ENCODE data around the gene MUS81. TPM values are rescaled to one million over a fixed set of nuclear protein-coding genes. Genes with fewer than 3 reads are reported as not detected.

Gene MUS81
- total and polyA plus RNA-seq, 11 donors = 24.6 to 56.1 (median 35.9) TPM

DNA sequence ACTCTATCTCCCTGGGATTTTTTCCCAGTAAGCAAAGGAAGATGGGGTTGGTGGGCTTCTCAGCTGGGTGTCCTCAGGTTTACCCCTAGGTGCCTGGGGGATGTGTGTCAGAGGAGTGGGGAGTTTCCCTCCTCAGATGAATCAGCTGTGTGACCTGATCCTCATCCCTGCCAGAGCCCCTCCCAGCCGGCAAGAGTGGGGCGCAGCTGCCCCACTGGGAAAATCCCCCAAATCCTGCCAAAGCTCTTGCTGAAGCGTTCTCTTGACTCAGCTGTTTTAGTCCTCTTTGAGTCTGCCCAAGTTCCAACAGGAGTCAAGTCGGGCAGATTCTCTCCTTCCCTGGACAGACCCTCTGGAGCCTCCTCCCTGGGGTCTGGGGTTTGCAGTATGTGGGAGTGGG is 52.6 kb downstream of the MUS81 start:
- H3K4me3 ChIP-seq = no peak overlapping the region
- no peak overlapping the region for H3K27ac ChIP-seq
- 67 to 79% (median 70%) methylated on average over 4 of the region's 4 CpGs for WGBS, 4 donors
- peaks cover 10 to 49% (median 44%) of the 10 kb centered on the region in 12 donors for H3K4me1 ChIP-seq
- DNase-seq = no peak
- ATAC-seq = no peak
- intact Hi-C loops (cut with DNase I) = no loop called here
- H3K27me3 ChIP-seq = no peaks in the 10 kb centered on the region
- H3K36me3 ChIP-seq = peaks cover 0 to 9% (median 0%) of the 10 kb centered on the region in 9 donors
- no peak for TF ChIP-seq POLR2A (IDR thresholded peaks at IDR 0.05)
- TF ChIP-seq, protein P1, sequence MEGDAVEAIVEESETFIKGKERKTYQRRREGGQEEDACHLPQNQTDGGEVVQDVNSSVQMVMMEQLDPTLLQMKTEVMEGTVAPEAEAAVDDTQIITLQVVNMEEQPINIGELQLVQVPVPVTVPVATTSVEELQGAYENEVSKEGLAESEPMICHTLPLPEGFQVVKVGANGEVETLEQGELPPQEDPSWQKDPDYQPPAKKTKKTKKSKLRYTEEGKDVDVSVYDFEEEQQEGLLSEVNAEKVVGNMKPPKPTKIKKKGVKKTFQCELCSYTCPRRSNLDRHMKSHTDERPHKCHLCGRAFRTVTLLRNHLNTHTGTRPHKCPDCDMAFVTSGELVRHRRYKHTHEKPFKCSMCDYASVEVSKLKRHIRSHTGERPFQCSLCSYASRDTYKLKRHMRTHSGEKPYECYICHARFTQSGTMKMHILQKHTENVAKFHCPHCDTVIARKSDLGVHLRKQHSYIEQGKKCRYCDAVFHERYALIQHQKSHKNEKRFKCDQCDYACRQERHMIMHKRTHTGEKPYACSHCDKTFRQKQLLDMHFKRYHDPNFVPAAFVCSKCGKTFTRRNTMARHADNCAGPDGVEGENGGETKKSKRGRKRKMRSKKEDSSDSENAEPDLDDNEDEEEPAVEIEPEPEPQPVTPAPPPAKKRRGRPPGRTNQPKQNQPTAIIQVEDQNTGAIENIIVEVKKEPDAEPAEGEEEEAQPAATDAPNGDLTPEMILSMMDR (IDR thresholded peaks at IDR 0.05) = no peak
- H3K9me3 ChIP-seq = no peaks in the 10 kb centered on the region

DNA sequence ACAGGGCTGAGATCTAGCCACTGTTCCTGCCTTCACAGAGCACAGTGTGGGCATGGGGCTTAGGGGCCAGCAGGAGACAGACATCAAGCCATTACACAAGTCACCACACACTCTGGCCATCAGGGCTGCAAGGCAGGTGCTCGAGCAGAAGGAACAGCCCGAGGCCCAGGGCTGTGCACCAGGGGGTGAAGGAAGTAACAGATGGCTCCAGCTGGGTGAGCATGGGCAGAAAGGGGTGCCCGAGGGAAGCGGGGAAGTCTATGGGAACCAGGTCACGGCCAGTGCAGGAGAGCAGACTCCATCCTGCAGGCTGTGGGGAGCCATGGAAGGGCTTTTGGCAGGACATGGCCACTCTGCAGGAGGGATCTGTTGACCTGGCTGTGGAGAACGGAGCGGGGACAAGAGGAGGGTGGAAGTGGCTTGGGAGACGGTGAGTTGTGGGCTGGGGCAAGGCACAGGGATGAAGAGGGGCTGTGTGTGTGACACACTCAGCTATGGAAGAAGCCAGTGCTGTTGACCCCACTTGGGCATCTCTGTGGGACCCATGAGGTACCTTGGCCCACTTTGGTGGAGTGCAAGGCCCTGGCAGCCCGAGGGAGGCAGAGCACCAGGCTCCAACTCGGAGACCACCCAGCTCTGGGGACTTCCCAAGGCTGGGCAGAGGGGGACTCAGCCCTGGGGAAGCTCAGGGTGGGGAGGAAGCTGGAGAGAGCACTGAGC is 55.0 kb downstream of the MUS81 start:
- no peak for TF ChIP-seq POLR2A (IDR thresholded peaks at IDR 0.05)
- TF ChIP-seq, protein P1 (IDR thresholded peaks at IDR 0.05) = no peak
- peak overlapping the region in 6 of 12 donors; percentile 6 to 33 (median 13) for H3K4me3 ChIP-seq
- ATAC-seq (no peak), DNase-seq (no peak)
- H3K9me3 ChIP-seq = no peaks in the 10 kb centered on the region
- peaks cover 13 to 59% (median 52%) of the 10 kb centered on the region in 12 donors for H3K4me1 ChIP-seq
- no peaks in the 10 kb centered on the region for H3K27me3 ChIP-seq
- 63 to 70% (median 69%) methylated on average over 10 of the region's 10 CpGs for WGBS, 4 donors
- H3K27ac ChIP-seq = peak overlapping the region; percentile 34 to 98 (median 82)
- intact Hi-C loops (cut with DNase I) = loop anchor here in 1 of 10 donors (5.0 kb wide), 1 partner anchor 47 kb away; the partner anchor contains the start of gene SART1
- peaks cover 0 to 9% (median 0%) of the 10 kb centered on the region in 9 donors for H3K36me3 ChIP-seq

DNA sequence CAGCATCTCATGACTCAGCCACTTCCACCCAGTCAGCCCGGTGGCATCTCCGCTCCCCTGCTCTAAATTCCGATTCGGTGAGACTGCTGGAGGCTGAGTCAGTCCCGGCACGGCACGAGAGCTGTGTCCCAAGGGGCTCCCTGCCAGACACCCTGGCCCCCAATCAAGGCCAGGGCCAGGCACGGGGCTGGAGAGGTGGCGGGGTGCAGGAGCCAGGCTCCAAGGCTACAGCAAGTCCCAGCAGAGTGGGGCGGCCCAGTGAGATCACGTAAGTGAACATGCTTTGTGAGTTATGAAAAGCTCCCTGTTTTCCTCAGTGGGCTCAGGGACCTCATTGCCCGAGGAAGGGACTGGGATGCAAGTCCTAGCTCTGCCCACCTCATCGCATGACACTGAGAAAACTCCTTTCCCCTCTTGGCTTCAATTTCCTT is 55.6 kb downstream of the MUS81 start:
- DNase-seq = peak; percentile 72 to 93 (median 83)
- 15 to 30% (median 20%) methylated on average over 6 to 13 of the region's 13 CpGs for WGBS, 4 donors
- H3K9me3 ChIP-seq = no peaks in the 10 kb centered on the region
- intact Hi-C loops (cut with DNase I) = loop anchor here in 1 of 10 donors (5.0 kb wide), 1 partner anchor 46 kb away; the partner anchor contains the start of gene SART1
- peak overlapping the region in 6 of 12 donors; percentile 6 to 33 (median 13) for H3K4me3 ChIP-seq
- no peak for TF ChIP-seq POLR2A (IDR thresholded peaks at IDR 0.05)
- TF ChIP-seq, protein P1 (IDR thresholded peaks at IDR 0.05) = no peak
- H3K36me3 ChIP-seq = peaks cover 0 to 9% (median 0%) of the 10 kb centered on the region in 9 donors
- peak; percentile 29 to 64 (median 56) for ATAC-seq
- no peaks in the 10 kb centered on the region for H3K27me3 ChIP-seq
- H3K27ac ChIP-seq = peak overlapping the region; percentile 34 to 98 (median 82)
- peaks cover 16 to 65% (median 58%) of the 10 kb centered on the region in 12 donors for H3K4me1 ChIP-seq

Other genes starting within 250 kb of the MUS81 start
- 10 to 100 TPM; 26.2 to 68.6 (median 31.4) TPM for gene MAP3K11, start 246.2 kb upstream of the MUS81 start, total RNA-seq
- gene MAP3K11, start 246.2 kb upstream of the MUS81 start, polyA plus RNA-seq = 10 to 100 TPM; 29.4 to 39.3 TPM
- gene PCNX3, start 244.7 kb upstream of the MUS81 start, total RNA-seq = 10 to 100 TPM in 8 of 9 donors, 1 to 10 TPM in 1; 9.5 to 23.4 (median 15.4) TPM
- gene PCNX3, start 244.7 kb upstream of the MUS81 start, polyA plus RNA-seq = 10 to 100 TPM in 1 of 2 donors, 1 to 10 TPM in 1; 7.1 to 14.0 TPM
- gene SIPA1, start 222.3 kb upstream of the MUS81 start, total RNA-seq = 10 to 100 TPM; 17.0 to 63.3 (median 21.6) TPM
- 10 to 100 TPM; 26.5 to 35.5 TPM for gene SIPA1, start 222.3 kb upstream of the MUS81 start, polyA plus RNA-seq
- gene RELA, start 197.5 kb upstream of the MUS81 start, total RNA-seq = 10 to 100 TPM; 31.2 to 86.4 (median 42.3) TPM
- gene RELA, start 197.5 kb upstream of the MUS81 start, polyA plus RNA-seq = 10 to 100 TPM; 22.2 to 49.5 TPM
- gene KAT5, start 148.2 kb upstream of the MUS81 start, total RNA-seq = 10 to 100 TPM; 36.4 to 52.5 (median 40.1) TPM
- 10 to 100 TPM; 39.4 to 62.5 TPM for gene KAT5, start 148.2 kb upstream of the MUS81 start, polyA plus RNA-seq
- 100 to 1,000 TPM in 2 of 9 donors, 10 to 100 TPM in 7; 31.7 to 131 (median 44.6) TPM for gene RNASEH2C, start 139.6 kb upstream of the MUS81 start, total RNA-seq
- gene RNASEH2C, start 139.6 kb upstream of the MUS81 start, polyA plus RNA-seq = 100 to 1,000 TPM in 1 of 2 donors, 10 to 100 TPM in 1; 90.5 to 120 TPM
- gene AP5B1, start 79.5 kb upstream of the MUS81 start, total RNA-seq = 10 to 100 TPM in 2 of 9 donors, 1 to 10 TPM in 7; 5.4 to 17.7 (median 8.7) TPM
- 1 to 10 TPM; 4.4 to 9.5 TPM for gene AP5B1, start 79.5 kb upstream of the MUS81 start, polyA plus RNA-seq
- gene OVOL1, start 73.4 kb upstream of the MUS81 start, total RNA-seq = not detected
- gene OVOL1, start 73.4 kb upstream of the MUS81 start, polyA plus RNA-seq = not detected
- gene SNX32, start 26.5 kb upstream of the MUS81 start, total RNA-seq = under 1 TPM in 4 of 9 donors, not detected in 5; 0.13 to 0.52 (median 0.37) TPM
- gene SNX32, start 26.5 kb upstream of the MUS81 start, polyA plus RNA-seq = under 1 TPM; 0.11 to 0.54 TPM
- gene CFL1, start 2.3 kb upstream of the MUS81 start, total RNA-seq = 100 to 1,000 TPM; 289 to 839 (median 424) TPM
- gene CFL1, start 2.3 kb upstream of the MUS81 start, polyA plus RNA-seq = 100 to 1,000 TPM; 289 to 973 TPM
- 100 to 1,000 TPM in 3 of 9 donors, 10 to 100 TPM in 6; 67.7 to 123 (median 88.7) TPM for gene EFEMP2, start 12.4 kb downstream of the MUS81 start, total RNA-seq
- 10 to 100 TPM; 43.6 to 86.6 TPM for gene EFEMP2, start 12.4 kb downstream of the MUS81 start, polyA plus RNA-seq
- 1 to 10 TPM in 3 of 9 donors, under 1 TPM in 5, not detected in 1; 0.16 to 9.4 (median 0.90) TPM for gene CTSW, start 19.4 kb downstream of the MUS81 start, total RNA-seq
- under 1 TPM; 0.17 to 0.53 TPM for gene CTSW, start 19.4 kb downstream of the MUS81 start, polyA plus RNA-seq
- gene FIBP, start 28.0 kb downstream of the MUS81 start, total RNA-seq = 10 to 100 TPM; 48.2 to 93.9 (median 57.3) TPM
- gene FIBP, start 28.0 kb downstream of the MUS81 start, polyA plus RNA-seq = 10 to 100 TPM; 35.0 to 74.7 TPM
- gene CCDC85B, start 30.2 kb downstream of the MUS81 start, total RNA-seq = 10 to 100 TPM; 32.3 to 78.1 (median 36.9) TPM
- 10 to 100 TPM; 31.3 to 62.1 TPM for gene CCDC85B, start 30.2 kb downstream of the MUS81 start, polyA plus RNA-seq
- 10 to 100 TPM in 1 of 9 donors, 1 to 10 TPM in 6, under 1 TPM in 2; 0.22 to 13.7 (median 1.5) TPM for gene FOSL1, start 40.0 kb downstream of the MUS81 start, total RNA-seq
- 10 to 100 TPM in 1 of 2 donors, 1 to 10 TPM in 1; 1.2 to 48.1 TPM for gene FOSL1, start 40.0 kb downstream of the MUS81 start, polyA plus RNA-seq
- 10 to 100 TPM; 17.0 to 49.0 (median 39.5) TPM for gene C11orf68, start 58.6 kb downstream of the MUS81 start, total RNA-seq
- gene C11orf68, start 58.6 kb downstream of the MUS81 start, polyA plus RNA-seq = 10 to 100 TPM; 34.0 to 41.5 TPM
- gene DRAP1, start 59.0 kb downstream of the MUS81 start, total RNA-seq = 100 to 1,000 TPM in 4 of 9 donors, 10 to 100 TPM in 5; 76.5 to 144 (median 96.9) TPM
- 100 to 1,000 TPM; 168 to 180 TPM for gene DRAP1, start 59.0 kb downstream of the MUS81 start, polyA plus RNA-seq
- under 1 TPM in 1 of 9 donors, not detected in 8; 0.51 TPM for gene TSGA10IP, start 85.0 kb downstream of the MUS81 start, total RNA-seq
- gene TSGA10IP, start 85.0 kb downstream of the MUS81 start, polyA plus RNA-seq = not detected
- gene SART1, start 101.3 kb downstream of the MUS81 start, total RNA-seq = 10 to 100 TPM; 21.6 to 57.2 (median 31.1) TPM
- gene SART1, start 101.3 kb downstream of the MUS81 start, polyA plus RNA-seq = 10 to 100 TPM; 40.4 to 70.1 TPM
- gene EIF1AD, start 141.7 kb downstream of the MUS81 start, total RNA-seq = 10 to 100 TPM; 13.0 to 25.2 (median 20.7) TPM
- gene EIF1AD, start 141.7 kb downstream of the MUS81 start, polyA plus RNA-seq = 10 to 100 TPM; 12.9 to 44.0 TPM
- 100 to 1,000 TPM in 7 of 9 donors, 10 to 100 TPM in 2; 68.7 to 227 (median 187) TPM for gene BANF1, start 142.1 kb downstream of the MUS81 start, total RNA-seq
- gene BANF1, start 142.1 kb downstream of the MUS81 start, polyA plus RNA-seq = 100 to 1,000 TPM; 220 to 345 TPM
- 1 to 10 TPM in 3 of 9 donors, under 1 TPM in 1, not detected in 5; 0.87 to 8.3 (median 2.3) TPM for gene CST6, start 151.6 kb downstream of the MUS81 start, total RNA-seq
- gene CST6, start 151.6 kb downstream of the MUS81 start, polyA plus RNA-seq = 1 to 10 TPM in 1 of 2 donors, not detected in 1; 6.3 TPM
- under 1 TPM in 2 of 9 donors, not detected in 7; 0.35 to 0.91 TPM for gene CATSPER1, start 166.0 kb downstream of the MUS81 start, total RNA-seq
- under 1 TPM in 1 of 2 donors, not detected in 1; 0.12 TPM for gene CATSPER1, start 166.0 kb downstream of the MUS81 start, polyA plus RNA-seq
- 1 to 10 TPM in 8 of 9 donors, under 1 TPM in 1; 0.96 to 4.9 (median 2.4) TPM for gene GAL3ST3, start 188.7 kb downstream of the MUS81 start, total RNA-seq
- 1 to 10 TPM in 1 of 2 donors, under 1 TPM in 1; 0.08 to 1.1 TPM for gene GAL3ST3, start 188.7 kb downstream of the MUS81 start, polyA plus RNA-seq
- 10 to 100 TPM; 69.8 to 92.9 (median 79.6) TPM for gene SF3B2, start 191.9 kb downstream of the MUS81 start, total RNA-seq
- gene SF3B2, start 191.9 kb downstream of the MUS81 start, polyA plus RNA-seq = 100 to 1,000 TPM in 1 of 2 donors, 10 to 100 TPM in 1; 43.5 to 106 TPM
- 100 to 1,000 TPM in 3 of 9 donors, 10 to 100 TPM in 6; 39.2 to 151 (median 90.4) TPM for gene PACS1, start 209.8 kb downstream of the MUS81 start, total RNA-seq
- gene PACS1, start 209.8 kb downstream of the MUS81 start, polyA plus RNA-seq = 10 to 100 TPM; 30.6 to 40.2 TPM

All from heart left ventricle (tissue), 16 donors.